ENCODE results near the gene DSCAM. TPM values are rescaled to one million over a fixed set of nuclear protein-coding genes. Genes with fewer than 3 reads are reported as not detected.
A peak's percentile ranks its signal among the peaks of the same experiment; 100 is the strongest.

The DSCAM gene
- total RNA-seq, 1 experiment from 2014 or later, result not detected

DNA sequence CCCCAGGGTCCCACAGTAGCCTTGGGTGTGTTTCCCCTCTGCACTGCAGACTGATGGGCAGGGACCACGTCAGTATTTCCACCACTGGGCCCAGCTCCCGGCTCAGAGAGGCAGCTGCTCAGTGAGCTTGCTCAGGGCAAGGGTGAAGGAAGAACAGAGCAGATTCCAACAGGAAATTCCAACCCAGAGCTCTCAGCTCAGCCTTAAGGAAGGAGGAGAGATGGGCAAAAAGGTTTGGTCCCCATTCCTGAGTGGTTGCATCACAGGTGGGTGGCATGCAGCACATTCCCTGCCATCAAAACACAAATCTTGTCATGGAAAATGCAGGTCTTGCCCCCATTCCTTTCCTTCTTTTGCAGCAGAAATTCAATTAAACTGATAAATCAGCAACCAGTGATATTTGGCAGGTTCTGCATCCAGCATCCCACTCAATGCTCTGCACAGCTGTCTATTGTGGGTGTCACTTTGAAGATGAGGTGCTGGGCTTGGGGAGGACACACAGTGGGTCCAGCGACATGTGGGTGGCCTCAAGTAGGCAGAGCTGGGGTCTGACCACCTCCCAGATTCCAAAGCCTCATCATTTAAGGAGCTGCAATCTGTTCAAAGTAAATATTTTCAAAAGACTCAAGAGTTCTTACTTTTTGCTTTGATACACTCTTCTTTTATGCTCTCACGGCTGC is 315.4 kb downstream of the DSCAM start:
- in situ Hi-C loops (cut with HindIII; ENCODE audit: low sequenced_read_pairs), result no loop called here
- no peak for DNase-seq (ENCODE audit: low spot score)

DNA sequence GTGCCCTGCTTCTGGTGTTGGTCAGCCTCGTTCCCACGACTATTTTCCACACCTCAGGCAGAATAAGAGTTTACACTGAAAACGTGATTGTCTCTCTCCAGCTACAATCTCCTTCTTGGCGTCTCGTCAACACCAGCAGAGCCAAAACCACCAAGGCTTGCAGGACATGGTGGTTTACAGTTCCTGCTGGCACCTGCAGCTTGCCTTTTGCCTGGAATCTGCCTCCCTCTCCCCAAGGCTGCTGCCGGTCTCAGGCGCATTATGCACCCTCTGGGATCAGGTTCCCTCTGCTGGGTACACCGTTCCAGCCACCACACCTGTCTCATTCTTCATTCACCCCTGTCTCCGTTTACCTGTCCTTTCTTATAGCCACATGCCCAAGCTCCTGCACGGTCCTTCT is 315.9 kb downstream of the DSCAM start:
- in situ Hi-C loops (cut with HindIII; ENCODE audit: low sequenced_read_pairs), result no loop called here

DNA sequence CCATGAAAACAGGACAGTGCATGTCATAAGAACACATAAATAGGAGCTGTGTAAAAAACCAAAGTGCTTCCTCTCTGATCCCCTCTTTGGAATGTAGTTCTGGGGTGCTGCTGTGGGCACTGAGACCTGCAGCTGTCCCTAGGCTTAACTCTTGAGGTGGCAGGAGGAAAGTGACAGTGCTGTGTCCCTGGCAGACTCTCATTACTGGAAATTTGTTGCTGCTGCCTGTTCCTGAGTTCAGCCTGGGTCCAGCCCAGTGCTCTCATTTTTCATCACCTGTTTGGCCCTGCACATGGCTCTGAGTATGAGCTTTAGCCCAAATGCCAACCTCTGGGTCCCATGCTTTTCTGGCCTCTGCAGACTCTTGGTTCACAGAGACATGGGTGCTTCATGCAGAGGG is 329.3 kb downstream of the DSCAM start:
- DNase-seq (ENCODE audit: low spot score), result no peak
- in situ Hi-C loops (cut with HindIII; ENCODE audit: low sequenced_read_pairs), result no loop called here

More for the DNA sequence above, 315.9 kb downstream of the DSCAM start:
- no peak for DNase-seq (ENCODE audit: low spot score)

DNA sequence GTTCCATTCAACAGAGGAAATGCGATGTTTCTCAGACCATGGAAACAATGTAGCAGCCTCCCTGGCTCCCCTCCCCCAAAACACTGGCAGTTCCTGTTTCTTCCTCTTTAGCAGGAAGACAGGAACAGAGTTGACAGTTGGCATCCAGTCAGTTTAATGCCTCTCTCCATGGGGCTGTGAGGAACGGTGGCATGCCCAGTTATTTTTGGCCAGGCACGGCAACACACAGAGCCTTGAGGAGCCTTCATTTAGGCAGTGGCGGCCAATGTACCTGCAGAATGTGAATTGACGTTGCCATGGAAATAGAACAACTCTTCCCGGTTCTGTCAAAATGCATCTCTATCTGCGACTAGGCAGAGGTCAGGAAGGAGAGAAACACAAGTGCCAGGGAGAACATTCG is 330.6 kb downstream of the DSCAM start:
- DNase-seq (ENCODE audit: low spot score), result peak; percentile 89
- in situ Hi-C loops (cut with HindIII; ENCODE audit: low sequenced_read_pairs), result no loop called here

DNA sequence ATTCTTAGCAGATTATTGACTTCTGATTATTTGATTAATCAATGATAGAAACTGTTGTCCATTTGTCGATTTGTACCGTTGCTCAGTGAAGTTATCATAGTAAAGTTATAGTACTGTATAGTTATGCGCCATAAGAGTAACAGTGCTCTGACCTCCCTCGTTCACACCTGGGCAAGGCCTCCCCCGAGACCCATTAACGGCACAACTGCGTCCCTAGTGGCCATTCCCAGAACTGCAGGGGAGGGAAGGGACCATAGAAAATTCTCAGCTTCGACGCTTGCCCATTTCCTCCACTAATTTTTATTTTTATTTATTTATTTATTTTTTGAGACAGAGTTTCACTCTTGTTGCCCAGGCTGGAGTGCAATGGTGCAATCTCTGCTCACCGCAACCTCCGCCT is 334.4 kb downstream of the DSCAM start:
- in situ Hi-C loops (cut with HindIII; ENCODE audit: low sequenced_read_pairs), result no loop called here
- DNase-seq (ENCODE audit: low spot score), result no peak

DNA sequence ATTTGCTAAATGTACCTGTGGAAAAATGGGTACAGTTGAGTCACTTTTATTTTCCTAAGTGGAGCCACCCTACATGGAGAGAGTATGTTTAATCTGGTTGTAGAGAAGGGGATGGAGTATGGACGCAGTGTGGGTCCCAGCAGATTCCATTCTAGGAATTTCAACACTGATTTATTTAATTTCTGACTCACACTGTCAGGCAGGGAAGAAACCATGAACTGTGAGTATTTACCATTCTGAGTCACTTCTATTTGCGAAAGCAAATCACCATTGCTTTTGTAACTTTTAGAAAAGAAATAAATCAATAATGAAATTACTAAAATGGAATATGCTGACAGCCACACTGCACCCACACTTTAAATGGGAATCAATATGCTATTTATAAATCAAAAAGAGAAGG is 339.0 kb downstream of the DSCAM start:
- DNase-seq (ENCODE audit: low spot score), result no peak
- in situ Hi-C loops (cut with HindIII; ENCODE audit: low sequenced_read_pairs), result no loop called here

DNA sequence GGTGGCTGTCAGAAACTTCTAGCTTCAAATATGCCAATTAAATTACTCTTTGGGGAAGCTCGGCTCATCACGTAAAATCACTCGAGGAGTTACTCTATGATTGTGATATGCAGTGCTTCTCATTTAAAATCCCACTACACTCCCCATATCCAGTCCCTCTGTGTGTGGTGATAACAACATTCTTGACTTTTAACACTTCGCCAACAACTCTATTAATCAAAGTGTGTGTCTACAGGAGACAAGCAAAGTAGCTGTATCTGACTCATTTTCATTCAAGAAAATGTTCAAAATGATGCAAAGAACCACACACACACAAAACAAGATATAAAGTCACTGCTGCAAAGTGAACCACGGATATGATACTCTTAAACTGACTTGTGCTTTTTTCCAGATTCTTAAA is 341.3 kb downstream of the DSCAM start:
- DNase-seq (ENCODE audit: low spot score), result no peak
- in situ Hi-C loops (cut with HindIII; ENCODE audit: low sequenced_read_pairs), result no loop called here

DNA sequence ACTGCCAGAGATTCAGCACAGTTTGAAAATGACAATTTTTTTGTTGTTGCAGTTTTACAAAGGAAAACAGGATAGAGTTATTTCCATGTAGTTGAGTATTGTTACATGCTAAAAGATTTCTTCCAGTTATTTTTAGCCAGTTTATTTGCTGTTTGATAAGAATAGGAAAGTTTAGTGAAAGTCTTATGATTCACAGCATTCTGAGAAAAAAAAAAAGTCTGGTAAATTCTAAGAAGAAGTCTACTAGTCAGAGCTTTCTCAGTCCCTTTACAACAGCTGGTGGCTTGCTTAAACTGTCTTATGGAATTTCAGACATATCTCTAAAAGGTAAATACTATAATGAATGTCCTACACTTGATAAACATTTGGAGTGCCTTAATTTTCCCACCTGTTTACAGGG is 341.7 kb downstream of the DSCAM start:
- in situ Hi-C loops (cut with HindIII; ENCODE audit: low sequenced_read_pairs), result no loop called here
- DNase-seq (ENCODE audit: low spot score), result no peak

DNA sequence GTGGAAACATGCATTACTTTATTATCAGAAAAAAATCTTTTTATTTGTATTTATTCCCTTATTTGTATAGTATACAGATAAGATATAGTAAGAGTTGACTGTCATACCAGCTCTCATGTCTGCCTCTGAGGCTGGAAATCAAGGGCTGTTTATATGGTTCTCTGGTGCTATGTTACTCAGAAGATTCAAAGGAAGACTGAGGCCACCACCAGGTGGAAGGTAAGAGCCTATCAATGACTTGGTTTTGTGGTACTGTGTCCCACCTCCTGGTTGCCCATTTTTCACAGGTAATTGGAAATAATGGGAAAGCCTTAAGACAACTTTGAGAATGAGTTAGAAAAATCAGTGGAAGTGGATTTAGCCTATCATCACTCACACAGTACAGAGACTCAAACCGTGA is 342.1 kb downstream of the DSCAM start:
- in situ Hi-C loops (cut with HindIII; ENCODE audit: low sequenced_read_pairs), result no loop called here
- no peak for DNase-seq (ENCODE audit: low spot score)

DNA sequence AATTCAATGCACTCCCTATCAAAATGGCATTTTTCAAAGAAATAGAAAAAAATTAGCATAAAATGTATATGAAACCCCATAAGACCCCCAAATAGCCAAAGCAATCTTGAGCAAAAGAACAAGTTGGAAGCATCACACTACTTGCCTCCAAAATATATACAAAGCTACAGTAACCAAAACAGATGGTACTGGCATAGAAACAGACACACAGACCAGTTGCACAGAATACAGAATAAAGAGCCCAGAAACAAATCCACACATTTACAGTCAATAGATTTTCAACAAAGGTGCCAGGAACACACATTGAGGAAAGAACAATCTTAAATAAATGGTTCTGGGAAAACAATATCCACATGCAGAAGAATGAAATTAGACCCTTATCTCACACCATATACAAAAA is 350.8 kb downstream of the DSCAM start:
- no peak for DNase-seq (ENCODE audit: low spot score)
- in situ Hi-C loops (cut with HindIII; ENCODE audit: low sequenced_read_pairs), result no loop called here

DNA sequence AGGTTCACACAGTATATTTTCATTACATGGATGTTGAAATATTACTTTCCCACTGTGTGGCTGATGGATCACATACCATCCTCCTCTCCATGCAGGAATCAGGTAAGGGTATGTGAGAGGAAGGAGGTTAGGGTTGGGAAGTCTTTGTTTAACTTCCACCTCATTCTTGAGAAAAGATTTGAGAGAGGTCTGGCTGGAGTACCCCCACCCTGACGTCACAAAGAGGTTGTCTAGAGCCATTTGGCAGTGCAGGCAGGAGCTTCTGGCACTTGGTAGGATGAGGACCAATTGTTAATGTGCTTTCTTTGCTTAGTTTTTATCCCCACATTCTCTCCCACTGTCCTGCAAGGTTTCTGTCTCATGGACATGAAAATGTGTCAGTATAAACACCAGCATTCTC is 356.6 kb downstream of the DSCAM start:
- in situ Hi-C loops (cut with HindIII; ENCODE audit: low sequenced_read_pairs), result no loop called here
- no peak for DNase-seq (ENCODE audit: low spot score)

DNA sequence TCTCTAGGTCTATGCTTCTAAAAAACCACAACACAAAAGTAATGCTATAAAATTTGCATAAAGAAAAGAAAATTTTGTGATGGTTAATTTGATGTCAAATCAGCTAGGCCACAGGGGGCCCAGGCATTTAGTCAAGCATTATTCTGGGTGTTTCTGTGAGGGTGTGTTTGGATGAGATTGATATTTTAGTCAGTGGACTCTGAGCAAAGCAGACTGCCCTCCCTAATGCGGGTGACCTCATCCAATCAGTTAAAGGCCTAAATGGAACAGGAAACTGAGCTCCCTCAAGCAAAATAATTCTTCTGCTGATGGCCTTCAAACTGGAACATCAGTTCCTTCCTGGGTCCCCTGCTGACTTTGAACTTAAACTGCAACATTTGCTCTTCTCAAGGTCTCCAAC is 358.0 kb downstream of the DSCAM start:
- in situ Hi-C loops (cut with HindIII; ENCODE audit: low sequenced_read_pairs), result no loop called here
- DNase-seq (ENCODE audit: low spot score), result no peak

DNA sequence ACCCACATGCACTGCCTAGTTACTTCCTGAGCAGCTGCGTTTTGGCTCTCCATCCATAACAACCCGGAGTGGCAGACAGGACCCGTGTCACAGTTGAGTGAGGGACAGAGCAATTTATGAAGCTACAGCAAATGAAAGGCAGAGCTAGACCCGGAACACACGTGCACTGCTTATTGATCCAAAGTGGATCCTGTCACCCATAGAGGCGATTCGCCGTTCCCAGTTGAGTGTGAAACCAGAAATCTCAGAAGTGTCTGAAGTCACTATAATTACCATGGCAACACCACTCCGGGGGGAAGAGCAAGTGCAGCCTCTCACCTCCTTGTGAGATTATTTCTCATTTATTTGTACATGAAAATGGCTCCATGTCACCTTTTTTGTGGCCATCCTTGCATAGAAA is 365.2 kb downstream of the DSCAM start:
- DNase-seq (ENCODE audit: low spot score), result no peak
- in situ Hi-C loops (cut with HindIII; ENCODE audit: low sequenced_read_pairs), result no loop called here

DNA sequence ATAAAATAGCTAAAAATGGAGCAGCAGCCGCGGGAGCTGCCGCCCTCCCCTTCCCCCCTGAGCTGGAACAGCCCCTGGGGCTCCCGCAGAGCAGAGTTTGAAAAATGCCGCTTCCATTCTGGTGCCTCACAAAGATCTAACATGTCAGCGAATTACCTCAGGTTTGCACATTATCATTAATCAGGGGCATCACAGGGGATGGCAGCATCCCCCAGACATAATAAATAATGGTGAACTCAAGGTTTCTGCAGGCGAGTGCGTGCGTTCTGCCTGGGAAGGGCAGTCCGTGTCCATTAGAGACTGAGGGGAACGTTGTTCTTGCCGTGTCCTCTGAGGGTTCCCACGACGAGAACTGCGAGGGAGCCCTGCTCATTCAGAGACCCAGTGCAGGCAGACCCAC is 372.4 kb downstream of the DSCAM start:
- no peak for DNase-seq (ENCODE audit: low spot score)
- in situ Hi-C loops (cut with HindIII; ENCODE audit: low sequenced_read_pairs), result no loop called here

DNA sequence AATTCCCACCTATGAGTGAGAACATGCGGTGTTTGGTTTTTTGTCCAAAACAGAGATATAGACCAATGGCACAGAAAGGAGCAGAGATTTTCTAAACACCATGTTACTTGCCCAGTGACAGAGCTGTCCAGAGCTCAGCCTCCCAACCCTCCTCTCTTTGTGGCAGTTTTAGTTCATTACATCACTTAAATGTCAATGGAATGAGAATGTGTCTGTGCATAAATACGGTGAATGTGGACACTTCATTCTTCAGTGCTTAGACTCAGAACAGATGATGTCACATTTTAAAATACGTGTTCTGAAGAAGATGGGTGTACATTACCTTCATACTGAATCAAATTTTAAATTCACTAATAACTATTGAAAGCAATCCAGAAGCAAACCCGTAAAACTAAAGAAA is 374.9 kb downstream of the DSCAM start:
- in situ Hi-C loops (cut with HindIII; ENCODE audit: low sequenced_read_pairs), result no loop called here
- DNase-seq (ENCODE audit: low spot score), result no peak

DNA sequence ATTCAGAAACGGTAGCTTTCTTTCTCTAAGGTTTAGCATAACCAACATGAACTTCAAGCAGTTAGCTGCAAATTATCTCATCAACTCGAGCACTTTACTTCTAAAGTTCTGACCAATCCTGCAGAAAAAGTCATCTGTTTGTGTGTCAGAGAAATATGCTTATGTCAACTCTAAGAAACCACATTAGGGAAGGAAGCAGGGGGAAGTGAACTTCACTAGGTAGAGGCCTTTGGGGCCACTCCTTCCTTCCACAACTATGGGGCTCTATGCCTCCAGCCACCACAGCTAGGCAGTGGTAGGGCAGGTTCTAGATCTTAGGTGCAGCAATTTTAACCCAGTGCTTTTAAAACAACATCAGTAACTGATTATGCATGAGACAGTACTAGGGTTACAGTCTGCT is 375.9 kb downstream of the DSCAM start:
- in situ Hi-C loops (cut with HindIII; ENCODE audit: low sequenced_read_pairs), result no loop called here

DNA sequence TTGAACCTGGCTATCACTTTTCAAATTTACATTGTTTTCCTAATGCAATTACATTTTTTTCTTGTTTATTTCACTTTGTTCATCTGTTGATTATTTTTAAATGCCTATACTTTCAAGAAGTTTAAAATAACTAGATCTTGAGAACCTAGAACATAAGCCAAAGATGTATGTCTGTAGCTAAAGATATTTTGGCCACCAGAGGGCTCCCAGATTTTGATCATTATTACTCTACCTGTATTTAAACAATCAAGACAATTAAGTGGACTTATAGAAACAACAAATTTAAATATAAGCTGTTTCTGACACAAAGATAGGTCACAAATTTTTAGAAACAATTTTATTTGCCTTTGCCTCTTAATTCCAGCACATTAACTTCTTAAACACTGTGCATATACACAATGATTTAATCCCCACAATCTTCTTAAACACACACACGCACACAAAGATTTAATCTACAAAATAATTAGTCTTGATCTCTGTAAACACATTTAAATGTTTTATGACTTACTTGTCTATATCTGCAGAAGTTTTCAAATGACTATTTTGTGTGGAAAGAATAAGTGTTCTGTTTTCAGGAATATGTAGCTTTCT is 380.0 kb downstream of the DSCAM start:
- DNase-seq (ENCODE audit: low spot score), result peak; percentile 52
- in situ Hi-C loops (cut with HindIII; ENCODE audit: low sequenced_read_pairs), result no loop called here

More for the DNA sequence above, 375.9 kb downstream of the DSCAM start:
- DNase-seq (ENCODE audit: low spot score), result no peak

DNA sequence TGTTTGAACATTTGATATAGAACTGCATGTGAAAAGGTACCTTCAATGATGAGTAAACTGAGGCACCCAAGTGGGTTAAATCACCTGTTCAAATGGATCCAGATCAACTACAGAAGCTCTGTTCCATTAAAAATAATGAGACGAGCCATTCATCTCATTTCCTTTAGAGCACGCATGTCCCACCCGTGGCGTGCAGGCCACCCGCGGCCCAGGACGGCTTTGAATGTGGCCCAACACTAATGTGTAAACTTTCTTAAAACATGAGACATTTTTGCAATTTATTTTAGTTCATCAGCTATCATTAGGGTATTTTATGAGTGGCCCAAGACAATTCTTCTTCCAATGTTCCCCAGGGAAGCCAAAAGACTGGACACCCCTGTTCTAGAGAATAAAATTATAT is 381.6 kb downstream of the DSCAM start:
- in situ Hi-C loops (cut with HindIII; ENCODE audit: low sequenced_read_pairs), result no loop called here
- DNase-seq (ENCODE audit: low spot score), result no peak

DNA sequence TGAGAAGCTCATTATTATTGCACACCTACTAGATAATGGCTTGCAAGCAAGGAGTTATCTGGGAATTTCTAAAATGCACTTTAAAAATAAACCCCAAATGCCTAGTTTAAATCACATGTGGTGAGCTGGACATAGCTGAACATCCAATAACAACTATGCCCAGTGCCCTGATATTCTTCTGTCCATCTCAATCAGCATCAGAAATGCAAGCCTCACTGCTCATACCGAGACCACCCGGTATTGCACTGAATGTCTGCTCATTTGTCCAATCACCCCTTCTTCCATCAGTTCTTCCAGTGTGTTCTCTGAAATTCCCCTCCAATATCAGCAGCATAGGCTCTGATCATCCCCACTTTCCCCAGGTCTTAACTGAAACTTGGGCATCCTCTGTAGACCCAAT is 383.8 kb downstream of the DSCAM start:
- in situ Hi-C loops (cut with HindIII; ENCODE audit: low sequenced_read_pairs), result no loop called here
- no peak for DNase-seq (ENCODE audit: low spot score)

DNA sequence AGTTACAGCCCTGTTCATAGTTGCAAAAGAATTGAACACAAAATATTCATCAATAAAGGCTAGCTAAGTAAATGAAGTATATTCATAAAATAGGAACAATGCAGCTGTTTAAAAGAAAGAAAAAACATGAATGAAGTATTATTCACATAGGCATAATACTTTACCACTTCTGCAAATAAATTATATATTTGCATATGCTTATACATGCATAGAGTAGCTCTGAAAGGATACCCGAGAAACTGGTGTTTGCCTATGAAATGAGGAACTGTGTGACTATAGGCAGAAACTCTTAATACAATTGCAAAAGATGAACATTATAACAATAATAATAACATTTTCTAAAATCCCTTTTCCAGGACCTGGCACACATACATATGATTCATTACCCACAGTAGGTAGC is 385.9 kb downstream of the DSCAM start:
- in situ Hi-C loops (cut with HindIII; ENCODE audit: low sequenced_read_pairs), result no loop called here
- DNase-seq (ENCODE audit: low spot score), result no peak

DNA sequence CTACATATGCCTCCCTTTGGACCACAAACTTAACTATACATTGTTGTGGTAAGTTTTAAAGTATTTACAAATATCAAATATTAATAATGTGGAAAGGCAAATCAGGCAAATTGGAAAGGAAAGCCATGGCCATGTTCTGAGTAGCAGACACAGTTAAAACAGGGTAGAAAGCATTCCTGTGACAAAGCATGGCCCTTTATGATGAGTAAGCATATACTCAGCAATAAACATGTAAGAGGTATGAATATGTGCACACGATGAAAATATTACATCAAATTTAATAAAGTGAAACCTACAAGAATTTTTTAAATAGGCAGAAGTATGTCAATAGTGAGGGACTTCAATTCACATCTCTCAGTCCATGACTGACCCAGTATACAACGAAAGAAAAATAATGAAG is 389.2 kb downstream of the DSCAM start:
- DNase-seq (ENCODE audit: low spot score), result no peak
- in situ Hi-C loops (cut with HindIII; ENCODE audit: low sequenced_read_pairs), result no loop called here

All from G401 (cell line).